HepG2 (cell line): ENCODE results near the gene CCDC88A. TPM values are rescaled to one million over a fixed set of nuclear protein-coding genes. Genes with fewer than 3 reads are reported as not detected.
A peak's percentile ranks its signal among the peaks of the same experiment; 100 is the strongest.

Source experiments
- ATAC-seq: fragments of 200-7000 bp; cut with Tn5 transposase; 3 replicates; pipeline ENCODE4 v1.9.1; 2020; ENCODE audit warnings: mild to moderate bottlenecking, moderate library complexity
- BruUV-seq: library from RNA; stranded (reverse); fragments of 400-500 nt; replicated peaks from 2 replicates; lab custom pipeline; 2021; lab: Mats Ljungman, UMichigan
- CTCF ChIA-PET: fragments of 300-600 bp; formaldehyde crosslinking; extraction: SDS; loops from one replicate; lab custom pipeline; 2021; ENCODE audit warnings: low total read pairs, inconsistent platforms, low intra/inter-chr PET ratio; lab: Yijun Ruan, JAX
- POLR2A ChIA-PET: fragments of 350-600 bp; sonication (Branson Sonifier 250); formaldehyde crosslinking; loops from one replicate; lab custom pipeline; 2020; ENCODE audit warnings: antibody characterized with exemption, inconsistent platforms; lab: Yijun Ruan, JAX
- DNase-seq: peaks from one replicate; pipeline ENCODE4 v3.0.0-alpha.2; 2015; ENCODE audit warnings: low spot score
- FAIRE-seq: peaks from 3 replicates; lab custom pipeline; 2011; peaks lifted over from hg19 to GRCh38; lab: Jason Lieb, UNC
- H2AFZ ChIP-seq: one replicate; pipeline ENCODE4 v1.6.1; 2011; ENCODE audit warnings: low read length, inconsistent platforms
- H3K27ac ChIP-seq: fragments of 300-600 bp; 3 replicates; pipeline ENCODE4 v1.8.0; 2011; ENCODE audit warnings: mixed run types, mild to moderate bottlenecking, mixed read lengths, low read length, inconsistent platforms; ENCODE audit not compliant: insufficient read depth; ENCODE audit errors: extremely low read length
- H3K27me3 ChIP-seq, 2 experiments: fragments of 200-600 bp in 1 of 2; 2 replicates in 1 of 2; 3 replicates in 1 of 2; pipeline versions ENCODE4 v1.6.0 to v1.8.0; 2011; ENCODE audit warnings: low read length in 2 of 2, mild to moderate bottlenecking in 2 of 2, moderate library complexity in 2 of 2, inconsistent platforms in 1 of 2; ENCODE audit not compliant: insufficient read depth in 2 of 2, control insufficient read depth in 1 of 2
- H3K36me3 ChIP-seq, 2 experiments: fragments of 200-600 bp in 1 of 2; replicated peaks in 1 of 2; 2 replicates in 1 of 2; 3 replicates in 1 of 2; pipeline versions ENCODE4 v1.5.1 to v1.8.0; 2011; ENCODE audit warnings: low read length in 2 of 2, inconsistent platforms in 1 of 2; ENCODE audit not compliant: insufficient read depth in 2 of 2, control insufficient read depth in 1 of 2
- H3K4me1 ChIP-seq: 2 replicates; pipeline ENCODE4 v1.5.1; 2012; ENCODE audit warnings: low read length, inconsistent platforms; ENCODE audit not compliant: insufficient read depth
- H3K4me2 ChIP-seq: 2 replicates; pipeline ENCODE4 v1.6.0; 2011; ENCODE audit warnings: low read depth, low read length, inconsistent platforms
- H3K4me3 ChIP-seq, 3 experiments: fragments of 200-600 bp in 1 of 3; sonication (generic), shearing (Covaris generic) in 1 of 3; replicated peaks in 1 of 3; 2 replicates each; pipeline ENCODE4 v1.5.1; 2011 to 2016; ENCODE audit warnings: low read length in 3 of 3, inconsistent platforms in 2 of 3, low read depth in 2 of 3, mild to moderate bottlenecking in 2 of 3, control low read depth in 1 of 3, mixed read lengths in 1 of 3; ENCODE audit not compliant: insufficient read depth in 1 of 3
- H3K79me2 ChIP-seq: one replicate; pipeline ENCODE4 v1.6.1; 2011; ENCODE audit warnings: low read length, inconsistent platforms; ENCODE audit not compliant: insufficient read depth
- H3K9ac ChIP-seq: 2 replicates; pipeline ENCODE4 v1.6.0; 2011; ENCODE audit warnings: mild to moderate bottlenecking, low read depth, low read length, inconsistent platforms; ENCODE audit not compliant: insufficient read depth
- H3K9me3 ChIP-seq: 2 replicates; pipeline ENCODE4 v1.5.1; 2012; ENCODE audit warnings: mild to moderate bottlenecking, low read length
- H4K20me1 ChIP-seq: 2 replicates; pipeline ENCODE4 v1.6.0; 2011; ENCODE audit warnings: inconsistent platforms, mild to moderate bottlenecking, low read length, moderate library complexity; ENCODE audit not compliant: insufficient read depth
- DMTF1 ChIP-seq: sonication (generic); formaldehyde crosslinking; IDR thresholded peaks from 2 replicates; pipeline ENCODE4 v1.4.0; 2020; ENCODE audit warnings: mild to moderate bottlenecking, missing genetic modification reagents
- DRAP1 ChIP-seq: IDR thresholded peaks from 2 replicates; pipeline ENCODE4 v1.6.1; 2016; ENCODE audit warnings: missing genetic modification reagents, missing compliant biosample characterization
- FOXK2 ChIP-seq: fragments of 450-650 bp; IDR thresholded peaks from 2 replicates; pipeline ENCODE4 v1.6.1; 2016
- HOXA5 ChIP-seq: sonication (generic); formaldehyde crosslinking; IDR thresholded peaks from 2 replicates; pipeline ENCODE4 v1.4.0; 2020; ENCODE audit warnings: missing genetic modification reagents
- MTA3 ChIP-seq: sonication (generic); formaldehyde crosslinking; IDR thresholded peaks from 2 replicates; pipeline ENCODE4 v1.4.0; 2020; ENCODE audit warnings: missing genetic modification reagents
- MXD4 ChIP-seq: IDR thresholded peaks from 2 replicates; pipeline ENCODE4 v1.6.1; 2016; ENCODE audit warnings: mild to moderate bottlenecking, missing biosample characterization, missing genetic modification reagents
- NFATC3 ChIP-seq: sonication (generic); formaldehyde crosslinking; IDR thresholded peaks from 2 replicates; pipeline ENCODE4 v1.5.1; 2020; ENCODE audit warnings: mild to moderate bottlenecking, missing genetic modification reagents
- NR1H2 ChIP-seq: sonication (generic); formaldehyde crosslinking; IDR thresholded peaks from 2 replicates; pipeline ENCODE4 v1.8.1; 2022; ENCODE audit warnings: low read depth, missing genetic modification reagents, borderline replicate concordance
- ZFY ChIP-seq: sonication (generic); formaldehyde crosslinking; IDR thresholded peaks from 2 replicates; pipeline ENCODE4 v1.4.0; 2020; ENCODE audit warnings: missing genetic modification reagents
- ZNF251 ChIP-seq: sonication (generic); formaldehyde crosslinking; IDR thresholded peaks from 2 replicates; pipeline ENCODE4 v1.9.0; 2021; ENCODE audit warnings: mild to moderate bottlenecking, missing genetic modification reagents
- ZNF343 ChIP-seq: sonication (generic); formaldehyde crosslinking; IDR thresholded peaks from 2 replicates; pipeline ENCODE4 v1.4.0; 2020; ENCODE audit warnings: mild to moderate bottlenecking, missing genetic modification reagents
- ZNF577 ChIP-seq: sonication (generic); formaldehyde crosslinking; IDR thresholded peaks from 2 replicates; pipeline ENCODE4 v1.4.0; 2020; ENCODE audit warnings: mild to moderate bottlenecking, low read depth, missing genetic modification reagents, borderline replicate concordance
- ZNF646 ChIP-seq: sonication (generic); formaldehyde crosslinking; IDR thresholded peaks from 2 replicates; pipeline ENCODE4 v1.9.0; 2021; ENCODE audit warnings: mild to moderate bottlenecking, missing genetic modification reagents
- WGBS: methylation state at CpG from one replicate; pipeline ENCODE4 v1.1.6; 2017; ENCODE audit warnings: low lambda C conversion rate; 5-methylcytosine and 5-hydroxymethylcytosine counted together
- in situ Hi-C: cut with HindIII; loops from 2 replicates; pipeline ENCODE4 v1.10.0; 2017; ENCODE audit warnings: low pct_unique_long_range_greater_than_20kb; ENCODE audit not compliant: extremely low pct_ligation_motif_present
- intact Hi-C: fragments of 100-400 bp; cut with micrococcal nuclease; formaldehyde crosslinking; loops from one replicate; pipeline ENCODE4 v1.10.0; 2022; ENCODE audit not compliant: unreplicated experiment
- polyA plus RNA-seq, 8 experiments: library from polyadenylated mRNA; depleted of rRNA in 3 of 8; stranded (reverse) in 7 of 8; unstranded in 1 of 8; fragments of >200 nt; fragmentation: Illumina TruSeq in 4 of 8; extraction: Trizol in 4 of 8; gene quantifications; 2 replicates each; pipeline versions ENCODE4 v1.2.1 to v1.2.3, GENCODE V29; 2011 to 2016; ENCODE audit warnings: low read depth in 4 of 8, missing spikeins in 1 of 8, mixed read lengths in 1 of 8; ENCODE audit not compliant: insufficient read depth in 1 of 8
- total RNA-seq, 5 experiments: library from RNA; depleted of rRNA; stranded (reverse); fragments of >200 nt; fragmentation: Illumina TruSeq; extraction: Trizol; gene quantifications; 2 replicates each; pipeline ENCODE4 v1.2.3, GENCODE V29; 2016; ENCODE audit warnings: low read depth in 1 of 5

The CCDC88A gene
- total and polyA plus RNA-seq, 2 of the 13 experiments (the other 11 are each of a cell fraction or from before 2014, with no cell fraction given) = 43.2 to 84.1 TPM

- TF ChIP-seq DRAP1 = no peak
- TF ChIP-seq ZNF577 (CRISPR knock-in tag) = peak; percentile 38; the same call in 1 of the 2 replicates
- 0 out of 2 replicates have a peak, but pooled peaks have one; percentile 10 for TF ChIP-seq NFATC3 (CRISPR knock-in tag)
- 0 out of 2 replicates have a peak, but pooled peaks have one; percentile 51 for TF ChIP-seq ZNF251 (CRISPR knock-in tag)
- 0 out of 2 replicates have a peak, but pooled peaks have one; percentile 6 for TF ChIP-seq NR1H2
- no peak for TF ChIP-seq FOXK2
- 0 out of 2 replicates have a peak, but pooled peaks have one; percentile 7 for TF ChIP-seq MXD4 (CRISPR knock-in tag)
- 0 out of 2 replicates have a peak, but pooled peaks have one; percentile 24 for TF ChIP-seq ZNF343 (CRISPR knock-in tag)
These were observed 400 bp downstream of the CCDC88A start (continued) for GRCh38 chr2:55419233-55419678.

GRCh38 chr2:55418512-55419232 lies 984 bp downstream of the CCDC88A start:
- Histone ChIP-seq H3K4me1 (peaks cover 60% of the 10 kb centered on the region), H3K27ac (peak overlapping the region; percentile 86), H3K4me2 (peak overlapping the region; percentile 92), H3K79me2 (peaks cover 54% of the 10 kb centered on the region), H4K20me1 (no peaks in the 10 kb centered on the region), H3K9ac (peak overlapping the region; percentile 86), H3K9me3 (no peaks in the 10 kb centered on the region), H3K36me3 (no peaks in the 10 kb centered on the region; a peak in 1 of 5 replicates), H2AFZ (peak overlapping the region; percentile 10), H3K27me3 (peaks cover 0 to 4% of the 10 kb centered on the region in 2 experiments; a peak in 1 of 5 replicates), H3K4me3 (peak overlapping the region; percentile 88 to 98 (median 89))
- POLR2A ChIA-PET = interaction anchor here (0.9 to 2.0 kb wide), 3 partner anchors 17 to 200 kb away, joined by 3 to 5 read pairs (median 4); no protein-coding TSS in a partner anchor
- in situ Hi-C loops = no loop called here
- FAIRE-seq = no peak
- peak; percentile 30 for DNase-seq
- ATAC-seq = peak; percentile 17
- CTCF ChIA-PET = no interaction called here
- intact Hi-C loops = loop anchor here (1.0 to 10.0 kb wide), 5 partner anchors 99 to 199 kb away; partner anchors contain the start of genes CFAP36, CLHC1, MTIF2 and PPP4R3B
- WGBS = under 1% methylated on average over 11 of the region's 11 CpGs
- BruUV-seq = no TSS peak
- TF ChIP-seq DMTF1 (CRISPR knock-in tag) = no peak
- TF ChIP-seq ZNF646 (CRISPR knock-in tag) = 0 out of 2 replicates have a peak, but pooled peaks have one; percentile 9
- TF ChIP-seq HOXA5 = peak; percentile 37; the same call in 1 of the 2 replicates
- no peak for TF ChIP-seq ZFY
- TF ChIP-seq MTA3 (CRISPR knock-in tag) = no peak
